Left ventricle myocardium inferior (tissue), 1 donor: ENCODE measurements around the gene PEX19. TPM values are rescaled to one million over a fixed set of nuclear protein-coding genes. Genes with fewer than 3 reads are reported as not detected.
A peak's percentile ranks its signal among the peaks of the same experiment; 100 is the strongest.
"Not testable (repeated sequence)": the region's sequence is repeated elsewhere in the genome, so short reads cannot be mapped to it uniquely, and the experiment has no call there.

ENCODE experiments used
- DNase-seq: peaks from one replicate; pipeline ENCODE4 v3.0.0-alpha.2; 2020
- H3K27ac ChIP-seq: fragments of 200-600 bp; replicated peaks from 2 replicates; pipeline ENCODE4 v1.8.0; 2021
- H3K27me3 ChIP-seq: fragments of 200-600 bp; 2 replicates; pipeline ENCODE4 v1.8.0; 2021; ENCODE audit warnings: low read depth
- H3K36me3 ChIP-seq: fragments of 200-600 bp; 2 replicates; pipeline ENCODE4 v1.8.0; 2021
- H3K4me1 ChIP-seq: fragments of 200-600 bp; 2 replicates; pipeline ENCODE4 v1.8.0; 2021
- H3K4me3 ChIP-seq: fragments of 200-600 bp; 2 replicates; pipeline ENCODE4 v1.8.0; 2021; ENCODE audit warnings: mild to moderate bottlenecking, moderate library complexity
- H3K9me3 ChIP-seq: fragments of 200-600 bp; replicated peaks from 2 replicates; pipeline ENCODE4 v1.8.0; 2021
- CTCF ChIP-seq: fragments of 200-600 bp; IDR thresholded peaks from 2 replicates; pipeline ENCODE4 v1.8.0; 2021; ENCODE audit warnings: antibody characterized with exemption, mild to moderate bottlenecking, borderline replicate concordance
- intact Hi-C: fragments of 100-400 bp; cut with micrococcal nuclease; formaldehyde crosslinking; loops from one replicate; pipeline ENCODE4 v1.11.0; 2022
- total RNA-seq: library from RNA; stranded (reverse); fragmentation: NEBNext Ultra II Directional; extraction: Animal tissue kit (Norgen Biotek cat#: 25700); gene quantifications from one replicate; pipeline ENCODE4 v1.2.1, GENCODE V29; 2021
- donor health status: DM: no; HTN: yes; CAD: no; lungs with severe emphysema.

PEX19 gene
- total RNA-seq, 1 donor from 2014 or later: 97.6 TPM

DNA sequence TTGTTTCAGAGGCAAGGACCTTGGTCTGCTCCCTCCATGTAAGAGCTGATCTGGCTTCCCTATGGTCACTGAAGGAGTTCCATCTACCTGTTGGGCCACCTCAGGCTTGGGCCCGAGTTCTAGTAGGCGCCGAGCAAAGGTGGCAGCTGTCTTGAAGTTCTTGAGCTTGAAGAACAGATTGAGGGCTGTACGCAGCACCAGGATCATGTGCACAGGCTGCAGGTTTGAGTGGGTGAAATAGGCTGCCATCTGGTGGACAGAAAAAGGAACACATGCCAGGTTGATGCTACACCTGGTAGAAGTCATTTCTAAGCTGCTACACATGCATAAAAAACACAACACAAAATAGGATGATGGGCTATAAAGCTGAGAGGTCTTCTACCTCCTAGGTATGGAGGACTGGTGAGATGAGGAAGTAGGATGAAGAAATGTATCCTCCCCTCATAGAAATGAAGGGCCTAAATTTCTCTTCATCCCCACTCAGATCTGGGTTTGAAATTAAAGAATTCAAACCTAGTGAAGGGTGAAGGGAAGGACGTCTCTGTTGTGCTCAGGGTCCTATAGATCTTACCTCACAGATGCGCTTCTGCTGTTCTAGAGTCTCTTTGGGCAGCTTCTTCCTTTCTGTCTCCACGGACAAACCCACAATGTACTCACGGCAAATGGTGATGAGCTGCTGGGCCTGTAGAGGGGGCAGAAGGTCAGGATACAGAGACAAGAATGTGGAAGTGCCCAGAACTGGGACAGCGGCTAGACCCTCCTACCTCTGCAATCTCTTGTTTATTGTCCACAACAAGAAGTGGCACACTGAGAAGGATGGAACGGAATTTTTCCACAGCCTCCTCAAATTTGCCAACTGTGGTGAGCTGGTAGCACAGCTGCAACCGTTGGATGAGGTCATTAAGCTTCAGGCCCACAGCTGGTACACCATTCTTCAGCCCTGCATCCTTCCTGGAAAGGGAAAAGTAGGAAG lies 6.6 kb upstream of the PEX19 start:
- Histone ChIP-seq H3K27ac (peak overlapping the region; percentile 13), H3K4me1 (peaks cover 7% of the 10 kb centered on the region), H3K4me3 (no peak overlapping the region), H3K27me3 (no peaks in the 10 kb centered on the region), H3K36me3 (peaks cover 80% of the 10 kb centered on the region), H3K9me3 (no peaks in the 10 kb centered on the region)
- TF ChIP-seq CTCF: peak; percentile 86
- peak; percentile 35 for DNase-seq
- intact Hi-C loops: no loop called here

GRCh38 chr1:160287769-160288168 lies 2.8 kb upstream of the PEX19 start:
- H3K4me1 ChIP-seq: peaks cover 34% of the 10 kb centered on the region
- DNase-seq, H3K4me3 ChIP-seq, H3K27me3 ChIP-seq, H3K27ac ChIP-seq, intact Hi-C loops, H3K9me3 ChIP-seq: not testable (repeated sequence)
- peaks cover 43% of the 10 kb centered on the region for H3K36me3 ChIP-seq

DNA sequence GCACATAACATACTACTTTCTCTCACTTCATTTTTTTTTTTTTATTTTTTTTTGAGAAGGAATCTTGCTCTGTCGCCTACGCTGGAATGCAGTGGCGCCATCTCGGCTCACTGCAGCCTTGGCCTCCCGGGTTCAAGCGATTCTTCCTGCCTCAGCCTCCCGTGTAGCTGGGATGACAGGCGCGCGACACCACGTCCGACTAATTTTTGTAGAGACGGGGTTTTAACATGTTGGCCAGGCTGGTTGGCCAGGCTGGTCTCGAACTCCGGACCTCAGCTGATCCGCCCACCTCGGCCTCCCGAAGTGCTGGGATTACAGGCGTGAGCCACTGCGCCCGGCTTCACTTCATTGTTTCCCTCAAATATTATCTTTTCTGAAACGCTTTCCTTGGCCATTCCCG lies 573 bp upstream of the PEX19 start:
- no peak for DNase-seq
- intact Hi-C loops: no loop called here
- peaks cover 44% of the 10 kb centered on the region for H3K36me3 ChIP-seq
- no peaks in the 10 kb centered on the region for H3K27me3 ChIP-seq
- peaks cover 28% of the 10 kb centered on the region for H3K4me1 ChIP-seq
- TF ChIP-seq CTCF: no peak
- H3K4me3 ChIP-seq: peak overlapping the region; percentile 74
- no peaks in the 10 kb centered on the region for H3K9me3 ChIP-seq
- peak overlapping the region; percentile 78 for H3K27ac ChIP-seq

DNA sequence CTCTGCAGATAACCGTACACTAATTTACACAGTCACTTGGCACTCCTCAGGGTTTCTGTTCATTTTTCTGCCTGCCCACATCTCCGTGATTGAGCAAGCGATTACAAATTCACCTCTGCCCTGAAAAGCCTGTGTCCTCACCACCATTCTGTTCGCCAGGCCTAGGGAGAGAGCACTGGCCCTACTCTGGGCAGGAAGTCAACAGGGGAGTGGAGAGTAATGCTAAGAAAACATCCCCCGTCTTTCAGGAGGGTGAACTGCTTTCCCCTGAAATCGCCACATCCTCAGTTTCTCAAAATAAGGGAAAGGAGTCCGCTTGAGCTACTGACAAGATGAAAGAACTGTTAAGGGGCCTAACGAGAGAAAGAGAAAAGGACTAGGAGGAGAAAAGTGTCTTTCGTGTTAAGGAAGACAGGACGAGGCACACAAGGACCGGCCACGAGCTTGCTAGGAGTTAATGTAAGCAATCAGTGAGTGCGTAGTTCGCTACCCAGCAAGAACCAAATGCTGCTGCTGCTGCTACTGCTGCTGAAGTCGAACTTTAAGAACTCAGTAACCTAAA lies 632 bp downstream of the PEX19 start:
- TF ChIP-seq CTCF: no peak
- peak overlapping the region; percentile 74 for H3K4me3 ChIP-seq
- H3K36me3 ChIP-seq: peaks cover 44% of the 10 kb centered on the region
- no peaks in the 10 kb centered on the region for H3K27me3 ChIP-seq
- intact Hi-C loops: no loop called here
- no peaks in the 10 kb centered on the region for H3K9me3 ChIP-seq
- no peak for DNase-seq
- peak overlapping the region; percentile 78 for H3K27ac ChIP-seq
- peaks cover 28% of the 10 kb centered on the region for H3K4me1 ChIP-seq

- H3K4me1 ChIP-seq: peaks cover 31% of the 10 kb centered on the region
- DNase-seq: no peak
- intact Hi-C loops: no loop called here
- H3K9me3 ChIP-seq: no peaks in the 10 kb centered on the region
- H3K27ac ChIP-seq: no peak overlapping the region
- no peak overlapping the region for H3K4me3 ChIP-seq
- no peaks in the 10 kb centered on the region for H3K27me3 ChIP-seq
- peaks cover 50% of the 10 kb centered on the region for H3K36me3 ChIP-seq
- TF ChIP-seq CTCF: no peak
Observed at GRCh38 chr1:160282807-160283206, 2.1 kb downstream of the PEX19 start.

DNA sequence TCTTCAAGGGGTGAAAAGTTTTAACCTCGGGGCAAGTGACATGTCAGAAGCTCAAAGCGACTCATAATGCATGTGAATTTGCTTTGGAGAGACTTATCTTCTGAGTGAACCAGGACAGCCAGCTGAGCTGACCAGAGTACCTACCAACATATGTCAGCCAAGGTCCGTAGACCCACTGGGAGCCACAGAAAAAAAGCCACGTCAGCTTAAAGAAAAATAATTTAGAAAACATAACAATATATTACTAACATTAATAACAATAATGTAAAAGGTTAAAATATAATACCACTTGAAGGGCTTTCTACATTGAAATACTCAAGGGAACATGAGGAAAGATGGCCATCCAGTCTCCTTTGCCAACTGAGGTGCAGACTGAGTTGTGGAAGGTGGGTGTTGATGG lies 6.9 kb downstream of the PEX19 start:
- intact Hi-C loops: no loop called here
- H3K4me1 ChIP-seq: peaks cover 12% of the 10 kb centered on the region
- no peaks in the 10 kb centered on the region for H3K9me3 ChIP-seq
- peaks cover 61% of the 10 kb centered on the region for H3K36me3 ChIP-seq
- DNase-seq: no peak
- no peaks in the 10 kb centered on the region for H3K27me3 ChIP-seq
- H3K27ac ChIP-seq: no peak overlapping the region
- TF ChIP-seq CTCF: no peak
- H3K4me3 ChIP-seq: no peak overlapping the region
